ENCODE data around the gene SYNE1.

SYNE1 gene

GRCh38 chr6:152221806-152222628, 415.1 kb downstream of the SYNE1 start:
- TF ChIP-seq GATA2 (IDR thresholded peaks at IDR 0.05; ENCODE audit: low read depth, low read length) (no peak), GATA3 (IDR thresholded peaks at IDR 0.05; ENCODE audit: low read depth, low read length) (no peak)

GRCh38 chr6:152220786-152221185, 416.4 kb downstream of the SYNE1 start:
- TF ChIP-seq GATA3 (IDR thresholded peaks at IDR 0.05; ENCODE audit: low read depth, low read length) = no peak
- no peak for TF ChIP-seq GATA2 (IDR thresholded peaks at IDR 0.05; ENCODE audit: low read depth, low read length)

- no peak for TF ChIP-seq GATA3 (IDR thresholded peaks at IDR 0.05; ENCODE audit: low read depth, low read length)
- TF ChIP-seq GATA2 (IDR thresholded peaks at IDR 0.05; ENCODE audit: low read depth, low read length) = no peak
Measured at GRCh38 chr6:152218887-152219286, 418.3 kb downstream of the SYNE1 start.

GRCh38 chr6:152212437-152212836, 424.7 kb downstream of the SYNE1 start:
- no peak for TF ChIP-seq GATA2 (IDR thresholded peaks at IDR 0.05; ENCODE audit: low read depth, low read length)
- no peak for TF ChIP-seq GATA3 (IDR thresholded peaks at IDR 0.05; ENCODE audit: low read depth, low read length)

GRCh38 chr6:152209211-152209610, 428.0 kb downstream of the SYNE1 start:
- TF ChIP-seq GATA3 (IDR thresholded peaks at IDR 0.05; ENCODE audit: low read depth, low read length) (no peak), GATA2 (IDR thresholded peaks at IDR 0.05; ENCODE audit: low read depth, low read length) (no peak)

- no peak for TF ChIP-seq GATA3 (IDR thresholded peaks at IDR 0.05; ENCODE audit: low read depth, low read length)
- TF ChIP-seq GATA2 (IDR thresholded peaks at IDR 0.05; ENCODE audit: low read depth, low read length) = no peak
Measured at GRCh38 chr6:152207915-152208714, 429.0 kb downstream of the SYNE1 start.

- TF ChIP-seq GATA3 (IDR thresholded peaks at IDR 0.05; ENCODE audit: low read depth, low read length) (no peak), GATA2 (IDR thresholded peaks at IDR 0.05; ENCODE audit: low read depth, low read length) (no peak)
Measured at GRCh38 chr6:152206072-152206818, 430.9 kb downstream of the SYNE1 start.

- TF ChIP-seq GATA3 (IDR thresholded peaks at IDR 0.05; ENCODE audit: low read depth, low read length) (no peak), GATA2 (IDR thresholded peaks at IDR 0.05; ENCODE audit: low read depth, low read length) (no peak)
Measured at GRCh38 chr6:152204591-152204990, 432.6 kb downstream of the SYNE1 start.

- TF ChIP-seq GATA2 (IDR thresholded peaks at IDR 0.05; ENCODE audit: low read depth, low read length) (no peak), GATA3 (IDR thresholded peaks at IDR 0.05; ENCODE audit: low read depth, low read length) (no peak)
Measured at GRCh38 chr6:152201120-152201519, 436.0 kb downstream of the SYNE1 start.

- no peak for TF ChIP-seq GATA2 (IDR thresholded peaks at IDR 0.05; ENCODE audit: low read depth, low read length)
- no peak for TF ChIP-seq GATA3 (IDR thresholded peaks at IDR 0.05; ENCODE audit: low read depth, low read length)
Measured at GRCh38 chr6:152195896-152196295, 441.3 kb downstream of the SYNE1 start.

GRCh38 chr6:152189736-152190135, 447.4 kb downstream of the SYNE1 start:
- TF ChIP-seq GATA2 (IDR thresholded peaks at IDR 0.05; ENCODE audit: low read depth, low read length) (no peak), GATA3 (IDR thresholded peaks at IDR 0.05; ENCODE audit: low read depth, low read length) (no peak)

- no peak for TF ChIP-seq GATA2 (IDR thresholded peaks at IDR 0.05; ENCODE audit: low read depth, low read length)
- no peak for TF ChIP-seq GATA3 (IDR thresholded peaks at IDR 0.05; ENCODE audit: low read depth, low read length)
Measured at GRCh38 chr6:152188011-152188410, 449.2 kb downstream of the SYNE1 start.

- TF ChIP-seq GATA3 (IDR thresholded peaks at IDR 0.05; ENCODE audit: low read depth, low read length) (no peak), GATA2 (IDR thresholded peaks at IDR 0.05; ENCODE audit: low read depth, low read length) (no peak)
Measured at GRCh38 chr6:152186840-152187239, 450.3 kb downstream of the SYNE1 start.

GRCh38 chr6:152184917-152185574, 452.1 kb downstream of the SYNE1 start:
- TF ChIP-seq GATA3 (IDR thresholded peaks at IDR 0.05; ENCODE audit: low read depth, low read length) = no peak
- TF ChIP-seq GATA2 (IDR thresholded peaks at IDR 0.05; ENCODE audit: low read depth, low read length) = no peak

Data from SH-SY5Y (cell line).